AG09319 (cell line): Measurements from ENCODE around the gene DCXR.

ENCODE experiments used
- DNase-seq: peaks from one replicate; pipeline ENCODE4 v3.0.0-alpha.2; 2010; ENCODE audit warnings: low read depth; ENCODE audit errors: extremely low read depth
- TF ChIP-seq, protein P1 (sequence below): IDR thresholded peaks from 2 replicates; pipeline ENCODE4 v1.5.1; 2011; ENCODE audit warnings: low read depth, mild to moderate bottlenecking, inconsistent platforms, low read length, moderate library complexity

The DCXR gene

DNA sequence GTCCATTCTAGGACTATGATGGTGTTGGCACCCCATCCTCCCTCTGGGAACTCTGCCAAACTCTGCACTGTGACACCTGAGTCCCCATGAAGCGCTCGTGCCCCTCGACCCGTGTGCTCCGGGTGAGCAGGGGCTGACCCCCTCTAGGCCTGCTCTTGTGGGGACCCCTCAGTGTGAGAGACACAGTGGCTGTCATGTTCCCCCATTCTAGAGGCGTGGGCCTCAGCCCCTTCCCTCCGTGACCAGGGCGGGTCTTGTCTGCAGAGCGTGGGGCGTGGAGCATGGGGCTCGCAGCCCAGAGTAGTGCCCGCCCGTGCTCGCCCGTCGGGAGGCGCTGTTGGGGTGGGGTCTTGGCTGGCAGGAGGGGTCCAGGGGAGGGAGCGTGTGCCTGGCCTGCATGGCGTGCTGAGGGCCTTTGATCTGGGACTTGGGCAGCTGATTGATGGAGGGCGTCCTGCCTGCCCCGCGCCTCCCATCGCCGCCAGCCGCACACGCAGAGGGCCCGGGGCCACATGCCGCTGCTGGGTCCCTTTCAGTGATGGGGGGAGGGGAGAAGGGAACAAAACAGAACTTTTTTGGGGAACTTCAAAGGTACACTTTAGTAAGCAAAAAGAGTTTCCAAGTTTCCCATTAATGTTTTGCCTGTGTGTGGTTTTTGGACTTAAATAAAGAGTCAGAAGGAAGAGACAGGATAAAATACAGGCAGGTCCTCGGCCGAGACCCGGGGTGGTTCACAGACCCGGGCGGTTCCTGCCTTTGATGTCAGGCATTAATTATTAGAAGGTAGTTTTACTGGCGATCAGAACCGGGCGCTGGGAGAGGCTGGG, 37.3 kb downstream of the DCXR start:
- DNase-seq: no peak
- TF ChIP-seq, protein P1, sequence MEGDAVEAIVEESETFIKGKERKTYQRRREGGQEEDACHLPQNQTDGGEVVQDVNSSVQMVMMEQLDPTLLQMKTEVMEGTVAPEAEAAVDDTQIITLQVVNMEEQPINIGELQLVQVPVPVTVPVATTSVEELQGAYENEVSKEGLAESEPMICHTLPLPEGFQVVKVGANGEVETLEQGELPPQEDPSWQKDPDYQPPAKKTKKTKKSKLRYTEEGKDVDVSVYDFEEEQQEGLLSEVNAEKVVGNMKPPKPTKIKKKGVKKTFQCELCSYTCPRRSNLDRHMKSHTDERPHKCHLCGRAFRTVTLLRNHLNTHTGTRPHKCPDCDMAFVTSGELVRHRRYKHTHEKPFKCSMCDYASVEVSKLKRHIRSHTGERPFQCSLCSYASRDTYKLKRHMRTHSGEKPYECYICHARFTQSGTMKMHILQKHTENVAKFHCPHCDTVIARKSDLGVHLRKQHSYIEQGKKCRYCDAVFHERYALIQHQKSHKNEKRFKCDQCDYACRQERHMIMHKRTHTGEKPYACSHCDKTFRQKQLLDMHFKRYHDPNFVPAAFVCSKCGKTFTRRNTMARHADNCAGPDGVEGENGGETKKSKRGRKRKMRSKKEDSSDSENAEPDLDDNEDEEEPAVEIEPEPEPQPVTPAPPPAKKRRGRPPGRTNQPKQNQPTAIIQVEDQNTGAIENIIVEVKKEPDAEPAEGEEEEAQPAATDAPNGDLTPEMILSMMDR: no peak

- no peak for DNase-seq
Measured at GRCh38 chr17:81999587-81999975, 37.9 kb downstream of the DCXR start.

GRCh38 chr17:81998691-81999438, 38.6 kb downstream of the DCXR start:
- TF ChIP-seq, protein P1: no peak
- no peak for DNase-seq

More at GRCh38 chr17:81999587-81999975, 37.9 kb downstream of the DCXR start:
- TF ChIP-seq, protein P1: no peak

GRCh38 chr17:81998212-81998611, 39.3 kb downstream of the DCXR start:
- TF ChIP-seq, protein P1: no peak
- no peak for DNase-seq

DNA sequence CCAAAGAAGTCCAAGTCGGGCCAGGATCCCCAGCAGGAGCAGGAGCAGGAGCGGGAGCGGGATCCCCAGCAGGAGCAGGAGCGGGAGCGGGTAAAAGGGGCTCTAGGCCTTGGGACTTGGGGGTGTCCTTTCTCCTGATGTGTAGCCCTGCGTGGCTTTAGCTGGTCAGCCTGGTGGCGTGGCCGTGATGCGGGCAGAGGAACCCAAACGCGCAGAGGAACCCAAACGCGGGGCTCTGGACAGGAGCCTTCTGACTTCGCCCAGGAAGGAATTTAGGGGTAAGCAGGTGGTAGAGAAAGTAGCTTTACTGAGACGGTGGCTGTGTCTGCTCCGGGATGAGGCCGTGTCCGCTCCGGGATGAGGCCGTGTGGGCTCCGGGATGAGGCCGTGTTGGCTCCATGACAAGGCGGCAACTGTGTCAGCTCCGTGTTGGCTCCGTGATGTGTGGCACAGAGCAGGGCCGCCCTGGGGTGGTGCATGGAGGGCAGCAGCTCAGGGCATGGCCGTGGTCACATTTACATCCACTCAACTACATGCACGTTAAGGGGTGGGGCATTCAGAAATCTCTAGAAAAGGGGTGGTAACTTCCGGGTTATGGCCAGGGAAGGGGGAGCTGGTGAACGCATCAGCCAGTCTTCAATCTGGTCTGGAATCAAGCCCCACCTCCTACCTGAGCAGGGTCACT, 40.6 kb downstream of the DCXR start:
- TF ChIP-seq, protein P1: no peak
- DNase-seq: no peak

DNA sequence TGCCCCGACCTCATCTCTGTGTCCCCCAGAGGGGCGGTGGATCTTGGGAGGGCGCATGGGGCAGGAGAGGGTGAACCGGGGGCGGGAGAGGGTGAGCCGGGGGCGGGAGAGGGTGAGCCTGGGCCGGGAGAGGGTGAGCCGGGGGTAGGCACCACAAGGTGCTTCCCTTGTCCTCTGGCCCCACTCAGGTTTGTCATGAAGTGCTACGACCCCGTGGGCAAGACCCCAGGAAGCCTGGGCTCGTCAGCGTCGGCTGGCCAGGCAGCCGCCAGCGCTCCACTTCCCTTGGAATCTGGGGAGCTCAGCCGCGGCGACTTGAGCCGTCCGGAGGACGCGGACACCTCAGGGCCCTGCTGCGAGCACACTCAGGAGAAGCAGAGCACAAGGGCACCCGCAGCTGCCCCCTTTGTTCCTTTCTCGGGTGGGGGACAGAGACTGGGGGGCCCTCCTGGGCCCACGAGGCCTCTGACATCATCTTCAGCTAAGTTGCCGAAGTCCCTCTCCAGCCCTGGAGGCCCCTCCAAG, 41.2 kb downstream of the DCXR start:
- DNase-seq: no peak
- TF ChIP-seq, protein P1: no peak
